Stimulated activated CD4-positive, alpha-beta T cell treated with anti-CD3 and anti-CD28 coated beads, TNF-alpha, amount 100 ng/mL, for 24 hours (primary cell): ENCODE measurements around the gene FADS2.

Experiments
- DNase-seq, 3 experiments: peaks; one replicate each; pipeline ENCODE4 v3.0.0-alpha.2; 2020; ENCODE audit warnings: low read depth in 3 of 3

The FADS2 gene

DNA sequence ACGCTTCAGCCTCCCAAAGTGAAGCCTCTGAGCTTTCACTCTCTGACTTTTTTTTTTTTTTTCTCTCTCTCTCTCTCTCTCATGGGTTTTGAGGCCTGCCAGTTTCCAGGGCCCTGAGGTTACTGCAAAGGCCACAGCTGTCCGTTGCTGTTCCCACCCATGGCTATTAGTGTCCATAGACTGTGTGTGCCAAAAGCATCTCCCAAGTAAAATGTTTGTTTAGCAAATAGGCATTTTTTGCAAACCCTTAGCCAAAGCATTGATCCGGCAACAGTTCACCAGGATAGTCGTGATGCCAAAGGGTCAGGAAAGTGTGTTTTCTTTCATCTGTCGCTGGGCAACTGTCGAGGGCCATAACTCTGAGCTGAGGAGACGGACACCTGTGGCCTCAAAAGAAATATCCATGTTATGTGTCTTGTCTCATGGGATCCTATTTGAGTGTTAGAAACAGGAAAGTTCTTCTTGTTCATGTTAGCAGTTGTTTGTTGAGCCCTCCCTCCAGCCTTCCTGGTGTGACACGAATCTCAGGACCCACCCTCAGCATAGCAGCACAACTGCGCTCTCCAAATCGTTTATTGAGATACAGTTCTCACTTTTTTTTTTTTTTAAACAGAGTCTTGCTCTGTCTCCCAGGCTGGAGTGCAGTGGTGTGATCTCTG, 18.4 kb downstream of the FADS2 start:
- no peak for DNase-seq

DNA sequence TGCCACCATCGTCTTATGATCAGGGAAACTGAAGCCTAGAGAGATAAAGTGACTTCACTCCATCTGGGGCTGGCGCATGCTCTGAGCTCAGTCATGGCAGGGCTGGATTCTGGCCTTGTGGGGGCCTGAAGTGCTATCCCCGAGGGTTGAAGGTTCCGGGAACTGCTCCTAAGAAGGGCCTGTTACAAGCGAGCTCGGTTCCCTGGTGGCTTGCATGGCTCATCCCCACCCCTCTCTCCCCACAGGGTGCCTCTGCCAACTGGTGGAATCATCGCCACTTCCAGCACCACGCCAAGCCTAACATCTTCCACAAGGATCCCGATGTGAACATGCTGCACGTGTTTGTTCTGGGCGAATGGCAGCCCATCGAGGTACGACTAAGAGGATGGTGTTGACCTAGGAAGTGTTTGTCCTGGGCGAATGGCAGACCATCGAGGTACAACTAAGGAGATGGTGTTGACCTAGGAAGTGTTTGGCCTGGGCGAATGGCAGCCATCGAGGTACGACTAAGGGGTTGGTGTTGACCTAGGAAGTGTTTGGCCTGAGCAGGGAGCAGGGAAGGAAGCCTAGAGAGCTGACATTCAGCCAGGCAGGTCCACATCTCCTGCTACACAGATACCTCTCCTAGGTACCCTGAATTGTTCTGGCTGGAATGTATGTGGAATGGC, 19.9 kb downstream of the FADS2 start:
- DNase-seq = no peak

- DNase-seq = no peak
These were observed 20.5 kb downstream of the FADS2 start for GRCh38 chr11:61848631-61849030.

DNA sequence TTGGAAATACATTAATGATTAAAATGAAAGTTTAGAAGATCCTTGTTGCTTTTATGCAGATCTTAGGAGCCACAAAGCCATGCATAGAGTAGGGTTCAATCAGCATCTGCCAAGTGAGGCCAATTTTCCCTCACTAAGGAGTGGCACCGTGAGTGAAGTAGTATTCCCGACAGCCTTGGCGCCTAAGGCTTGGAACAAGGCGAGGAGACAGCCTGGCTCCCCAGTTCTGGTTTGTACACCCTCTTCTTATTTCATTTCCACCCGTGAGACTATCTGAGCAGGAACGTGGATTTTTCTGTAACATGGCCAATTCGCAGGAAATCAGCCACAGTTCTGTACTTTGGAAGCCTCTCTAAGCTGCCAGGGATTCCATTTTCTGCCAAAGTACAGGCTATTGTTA, 22.6 kb downstream of the FADS2 start:
- no peak for DNase-seq

GRCh38 chr11:61851113-61851899, 23.2 kb downstream of the FADS2 start:
- DNase-seq = no peak

DNA sequence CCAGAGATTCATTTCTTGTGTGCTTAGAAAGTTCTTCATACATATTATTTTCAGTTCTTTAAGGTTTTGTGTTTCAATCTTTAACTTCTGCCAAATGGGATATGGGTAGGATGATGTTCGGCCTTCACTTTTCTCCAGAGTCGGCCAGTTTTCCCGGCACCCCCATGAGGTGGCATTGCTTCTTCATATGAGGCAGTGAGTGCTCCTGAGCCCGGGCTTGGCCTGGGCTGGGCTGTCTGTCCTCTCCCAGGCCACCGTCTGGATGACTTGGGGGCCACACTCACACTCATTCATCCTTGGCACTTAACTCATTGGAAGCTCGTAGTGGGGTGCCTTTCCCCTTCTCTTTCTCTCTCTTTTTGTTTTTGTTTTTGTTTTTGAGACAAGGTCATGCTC, 23.8 kb downstream of the FADS2 start:
- DNase-seq = no peak

DNA sequence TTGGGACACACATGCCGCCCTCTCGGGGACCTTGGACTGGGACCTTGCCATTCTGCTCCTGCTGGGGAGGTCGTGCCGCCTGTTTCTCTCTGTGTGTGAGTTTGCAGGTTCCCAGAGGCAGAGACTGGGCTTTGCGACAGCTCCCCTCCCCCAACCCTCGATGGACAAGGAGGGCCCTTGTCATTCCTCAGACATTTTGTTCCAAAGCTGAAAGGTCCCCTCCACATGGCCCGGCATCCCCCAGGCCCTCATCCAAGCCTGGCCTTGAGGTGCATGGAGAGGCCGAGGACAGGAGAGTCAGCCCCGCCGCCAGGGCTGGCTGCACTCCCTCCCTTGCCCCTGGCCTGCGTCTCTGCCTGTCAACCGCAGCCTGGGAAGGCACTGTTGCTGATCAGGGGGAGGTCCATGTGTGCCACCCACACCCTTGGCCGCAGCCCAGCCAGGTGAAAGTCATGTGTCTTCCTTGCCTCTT, 25.6 kb downstream of the FADS2 start:
- no peak for DNase-seq

GRCh38 chr11:61854206-61854895, 26.3 kb downstream of the FADS2 start:
- DNase-seq = no peak

GRCh38 chr11:61854966-61855714, 27.0 kb downstream of the FADS2 start:
- no peak for DNase-seq

DNA sequence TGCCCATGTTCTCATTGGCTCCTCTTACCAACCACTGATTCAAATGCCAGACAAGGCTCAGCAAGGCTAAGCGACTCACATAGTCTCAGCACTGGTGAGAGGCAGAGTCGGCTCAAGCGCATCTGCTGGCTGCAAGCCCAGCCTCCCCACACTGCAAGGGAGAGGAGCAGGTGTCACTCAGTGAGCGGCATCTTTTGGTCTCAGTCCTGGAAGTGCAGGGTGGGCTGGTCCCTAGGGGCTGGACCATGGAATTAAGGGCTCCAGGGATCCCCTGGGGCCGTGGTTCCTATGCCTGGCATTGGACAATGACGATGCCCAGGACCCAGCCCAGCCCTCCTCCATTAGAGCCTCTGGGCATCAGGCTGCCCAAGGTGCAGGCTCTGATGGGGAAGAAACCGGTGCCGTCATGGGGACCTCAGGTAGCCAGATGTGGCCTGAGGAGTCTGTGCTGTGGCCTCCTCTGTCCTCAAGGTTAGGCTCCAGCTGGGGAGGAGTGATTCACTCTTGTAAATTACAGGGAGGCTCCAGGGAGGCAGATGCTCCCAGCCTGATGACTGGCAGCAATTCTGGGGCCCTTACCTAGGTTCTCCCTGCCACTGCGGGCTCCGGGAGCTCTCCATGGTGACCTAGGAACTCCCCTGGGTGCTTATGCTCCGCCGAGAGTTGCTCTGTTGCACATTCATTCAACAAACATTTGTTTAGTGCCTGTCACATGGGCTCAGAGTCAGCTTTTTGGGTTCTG, 28.0 kb downstream of the FADS2 start:
- no peak for DNase-seq

DNA sequence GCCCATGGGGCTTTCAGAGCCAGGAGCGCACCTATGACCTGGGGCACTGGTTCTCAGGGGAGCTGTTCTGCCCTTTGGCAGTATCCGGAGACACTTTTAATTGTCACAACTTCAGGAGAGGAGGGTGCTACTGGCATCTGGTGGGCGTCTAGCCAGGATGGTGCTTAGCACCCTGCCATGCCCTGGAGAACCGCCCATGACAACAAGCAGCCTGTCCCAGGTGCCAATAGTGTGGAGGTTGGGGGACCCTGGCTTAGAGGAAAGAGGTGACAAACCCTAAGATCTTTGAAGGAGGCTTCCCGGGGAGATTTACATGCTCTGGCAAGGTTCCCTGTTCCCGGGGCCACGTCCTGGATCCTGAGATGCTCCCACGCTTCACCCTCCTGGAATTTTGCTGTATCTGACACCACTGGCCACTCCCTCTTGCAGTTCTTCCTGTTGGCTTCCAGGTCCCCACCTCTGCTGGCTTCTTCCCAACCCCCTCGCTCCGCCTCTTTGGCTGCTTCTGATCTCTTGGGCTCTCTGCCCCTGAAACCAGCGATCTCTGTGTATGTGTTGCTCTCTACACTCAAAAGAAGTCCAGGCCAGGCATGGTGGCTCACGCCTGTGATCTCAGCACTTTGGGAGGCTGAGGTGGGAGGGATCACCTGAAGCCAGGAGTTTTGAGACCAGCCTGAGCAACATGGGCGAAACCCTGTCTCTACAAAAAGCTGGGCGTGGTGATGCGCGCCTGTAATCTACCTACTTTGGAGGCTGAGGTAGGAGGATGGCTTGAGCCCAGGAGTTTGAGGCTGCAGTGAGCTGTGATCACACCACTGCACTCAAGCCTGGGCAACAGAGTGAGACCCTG, 32.2 kb downstream of the FADS2 start:
- no peak for DNase-seq

- no peak for DNase-seq
These were observed 33.5 kb downstream of the FADS2 start for GRCh38 chr11:61861634-61862033.

DNA sequence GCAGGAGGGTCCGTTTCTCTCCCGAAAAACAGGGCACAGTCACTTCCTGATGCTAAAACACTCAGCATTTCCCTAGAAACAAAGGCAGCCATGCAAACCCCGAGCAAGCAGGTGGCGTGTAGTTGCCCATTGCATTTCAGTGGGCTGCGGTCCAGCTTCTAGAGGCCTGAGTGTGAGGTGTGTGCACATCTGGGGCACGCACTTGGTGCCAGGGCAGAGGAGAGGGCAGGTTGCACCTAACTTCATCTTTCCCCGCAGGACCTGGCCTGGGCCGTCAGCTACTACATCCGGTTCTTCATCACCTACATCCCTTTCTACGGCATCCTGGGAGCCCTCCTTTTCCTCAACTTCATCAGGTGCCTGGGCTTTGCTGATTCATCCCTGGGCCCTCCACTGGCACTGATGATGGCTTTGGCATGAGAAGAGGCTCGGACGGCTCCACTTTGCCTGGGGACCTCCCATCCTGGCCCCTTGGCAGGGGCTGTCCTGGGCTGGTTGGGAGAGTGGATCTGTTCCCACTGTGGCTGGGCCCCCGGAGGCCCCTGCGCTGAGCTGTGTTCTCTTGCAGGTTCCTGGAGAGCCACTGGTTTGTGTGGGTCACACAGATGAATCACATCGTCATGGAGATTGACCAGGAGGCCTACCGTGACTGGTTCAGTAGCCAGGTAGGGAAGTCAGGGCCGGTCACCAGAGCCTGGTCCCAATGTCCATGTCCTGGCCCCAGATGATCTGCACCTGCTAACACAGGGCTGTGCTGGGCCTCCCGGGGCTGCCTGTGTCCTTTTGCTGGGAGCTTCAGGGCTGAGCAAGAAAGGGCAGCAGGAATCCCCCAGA, 34.8 kb downstream of the FADS2 start:
- no peak for DNase-seq

GRCh38 chr11:61863548-61864081, 35.5 kb downstream of the FADS2 start:
- no peak for DNase-seq

DNA sequence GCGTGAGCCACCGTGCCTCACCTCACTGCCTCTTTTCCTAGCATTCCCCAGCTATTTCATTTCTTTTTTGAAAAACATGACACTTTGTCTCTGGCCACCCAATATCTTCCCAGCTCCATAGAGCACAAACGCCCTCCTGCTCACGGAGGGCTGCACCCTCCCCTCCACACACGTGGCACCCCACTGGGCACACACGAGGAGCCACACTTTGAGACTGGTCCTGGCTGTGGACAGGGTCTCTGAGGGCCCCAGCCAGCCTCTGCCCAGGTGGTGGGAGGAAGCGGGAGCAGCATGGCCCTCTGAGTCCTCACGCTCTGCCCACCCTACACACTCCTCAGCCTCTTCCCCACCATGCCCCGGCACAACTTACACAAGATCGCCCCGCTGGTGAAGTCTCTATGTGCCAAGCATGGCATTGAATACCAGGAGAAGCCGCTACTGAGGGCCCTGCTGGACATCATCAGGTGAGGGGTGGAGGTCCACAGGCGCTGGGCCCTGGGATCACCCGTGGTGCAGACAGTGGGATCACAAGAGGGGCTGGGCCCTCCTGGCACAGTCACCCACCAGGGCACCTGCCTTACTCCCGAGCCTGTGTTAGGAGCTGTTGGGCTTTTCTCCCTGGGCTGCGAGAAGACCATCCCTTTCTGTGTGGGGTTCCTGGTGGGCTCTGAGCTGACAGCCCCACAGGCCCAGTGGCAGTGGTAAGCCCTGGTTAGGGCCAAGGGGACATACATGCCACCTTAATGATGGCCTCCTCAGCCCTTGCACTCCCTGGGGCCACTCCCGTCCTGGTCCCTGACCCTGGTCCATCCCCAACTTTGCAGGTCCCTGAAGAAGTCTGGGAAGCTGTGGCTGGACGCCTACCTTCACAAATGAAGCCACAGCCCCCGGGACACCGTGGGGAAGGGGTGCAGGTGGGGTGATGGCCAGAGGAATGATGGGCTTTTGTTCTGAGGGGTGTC, 37.0 kb downstream of the FADS2 start:
- DNase-seq = no peak

DNA sequence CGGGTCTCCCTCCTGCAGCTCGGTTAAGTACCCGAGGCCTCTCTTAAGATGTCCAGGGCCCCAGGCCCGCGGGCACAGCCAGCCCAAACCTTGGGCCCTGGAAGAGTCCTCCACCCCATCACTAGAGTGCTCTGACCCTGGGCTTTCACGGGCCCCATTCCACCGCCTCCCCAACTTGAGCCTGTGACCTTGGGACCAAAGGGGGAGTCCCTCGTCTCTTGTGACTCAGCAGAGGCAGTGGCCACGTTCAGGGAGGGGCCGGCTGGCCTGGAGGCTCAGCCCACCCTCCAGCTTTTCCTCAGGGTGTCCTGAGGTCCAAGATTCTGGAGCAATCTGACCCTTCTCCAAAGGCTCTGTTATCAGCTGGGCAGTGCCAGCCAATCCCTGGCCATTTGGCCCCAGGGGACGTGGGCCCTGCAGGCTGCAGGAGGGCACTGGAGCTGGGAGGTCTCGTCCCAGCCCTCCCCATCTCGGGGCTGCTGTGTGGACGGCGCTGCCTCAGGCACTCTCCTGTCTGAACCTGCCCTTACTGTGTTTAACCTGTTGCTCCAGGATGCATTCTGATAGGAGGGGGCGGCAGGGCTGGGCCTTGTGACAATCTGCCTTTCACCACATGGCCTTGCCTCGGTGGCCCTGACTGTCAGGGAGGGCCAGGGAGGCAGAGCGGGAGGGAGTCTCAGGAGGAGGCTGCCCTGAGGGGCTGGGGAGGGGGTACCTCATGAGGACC, 38.3 kb downstream of the FADS2 start:
- DNase-seq = no peak

DNA sequence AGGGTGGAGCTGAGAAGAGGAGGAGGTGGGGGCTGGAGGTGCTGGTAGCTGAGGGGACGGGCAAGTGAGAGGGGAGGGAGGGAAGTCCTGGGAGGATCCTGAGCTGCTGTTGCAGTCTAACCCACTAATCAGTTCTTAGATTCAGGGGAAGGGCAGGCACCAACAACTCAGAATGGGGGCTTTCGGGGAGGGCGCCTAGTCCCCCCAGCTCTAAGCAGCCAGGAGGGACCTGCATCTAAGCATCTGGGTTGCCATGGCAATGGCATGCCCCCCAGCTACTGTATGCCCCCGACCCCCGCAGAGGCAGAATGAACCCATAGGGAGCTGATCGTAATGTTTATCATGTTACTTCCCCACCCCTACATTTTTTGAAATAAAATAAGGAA, 38.9 kb downstream of the FADS2 start:
- no peak for DNase-seq
